ENCODE measurements around the gene CLCF1. TPM values are rescaled to one million over a fixed set of nuclear protein-coding genes. Genes with fewer than 3 reads are reported as not detected.

Gene CLCF1
- total and polyA plus RNA-seq, 8 donors = 2.6 to 69.2 (median 5.4) TPM; not detected in 1

- no peaks in the 10 kb centered on the region for H3K27me3 ChIP-seq
- peak overlapping the region in 4 of 5 donors; percentile 99 to 100 (median 100) for H3K27ac ChIP-seq
- no peaks in the 10 kb centered on the region for H3K36me3 ChIP-seq
- no peaks in the 10 kb centered on the region for H3K9me3 ChIP-seq
- WGBS, 5 donors = 69 to 80% (median 80%) methylated on average over 12 of the region's 12 CpGs
- H3K4me1 ChIP-seq = peaks cover 43 to 56% (median 48%) of the 10 kb centered on the region in 4 donors
- no peak overlapping the region for H3K4me3 ChIP-seq
- DNase-seq = no peak
- TF ChIP-seq POLR2AphosphoS5 (IDR thresholded peaks at IDR 0.05) = no peak
- TF ChIP-seq CTCF (IDR thresholded peaks at IDR 0.05) = no peak
- TF ChIP-seq POLR2A (IDR thresholded peaks at IDR 0.05) = no peak
- TF ChIP-seq EP300 (IDR thresholded peaks at IDR 0.05) = no peak
- intact Hi-C loops (cut with DNase I; ENCODE audit: low total_unique reads) = no loop called here
These were observed 15.3 kb downstream of the CLCF1 start for GRCh38 chr11:67357831-67358670.

GRCh38 chr11:67356864-67357561, 16.4 kb downstream of the CLCF1 start:
- intact Hi-C loops (cut with DNase I; ENCODE audit: low total_unique reads) = no loop called here
- WGBS, 5 donors = 13 to 34% (median 27%) methylated on average over 3 of the region's 3 CpGs
- Histone ChIP-seq H3K27me3 (no peaks in the 10 kb centered on the region), H3K27ac (peak overlapping the region; percentile 91 to 100 (median 100)), H3K4me1 (peaks cover 52 to 64% (median 57%) of the 10 kb centered on the region in 4 donors), H3K4me3 (peak overlapping the region in 1 of 4 donors; percentile 5), H3K9me3 (no peaks in the 10 kb centered on the region), H3K36me3 (no peaks in the 10 kb centered on the region)
- peak; percentile 79 to 92 for DNase-seq
- TF ChIP-seq POLR2AphosphoS5 (IDR thresholded peaks at IDR 0.05) (peak in 2 of 3 donors; percentile 47 to 80), POLR2A (IDR thresholded peaks at IDR 0.05) (no peak), CTCF (IDR thresholded peaks at IDR 0.05) (peak in 6 of 7 experiments; percentile 39 to 98 (median 96))

- WGBS, 5 donors = 26 to 43% (median 36%) methylated on average over 3 to 4 of the region's 4 CpGs
These were observed 17.0 kb downstream of the CLCF1 start for GRCh38 chr11:67356387-67356863.

More at GRCh38 chr11:67356387-67356863, 17.0 kb downstream of the CLCF1 start:
- H3K27me3 ChIP-seq = no peaks in the 10 kb centered on the region
- peaks cover 0 to 5% (median 0%) of the 10 kb centered on the region in 4 donors for H3K36me3 ChIP-seq
- peak overlapping the region in 1 of 4 donors; percentile 5 for H3K4me3 ChIP-seq
- peaks cover 57 to 70% (median 63%) of the 10 kb centered on the region in 4 donors for H3K4me1 ChIP-seq
- no peaks in the 10 kb centered on the region for H3K9me3 ChIP-seq
- intact Hi-C loops (cut with DNase I; ENCODE audit: low total_unique reads) = no loop called here
- TF ChIP-seq CTCF (IDR thresholded peaks at IDR 0.05) = no peak
- no peak for TF ChIP-seq EP300 (IDR thresholded peaks at IDR 0.05)
- TF ChIP-seq POLR2A (IDR thresholded peaks at IDR 0.05) = no peak
- TF ChIP-seq POLR2AphosphoS5 (IDR thresholded peaks at IDR 0.05) = no peak
- DNase-seq = no peak
- H3K27ac ChIP-seq = peak overlapping the region; percentile 91 to 100 (median 100)

All from stomach (tissue), 9 donors.